Esophagus (tissue), 2 donors: ENCODE results near the gene JMJD6. TPM values are rescaled to one million over a fixed set of nuclear protein-coding genes. Genes with fewer than 3 reads are reported as not detected.
A peak's percentile ranks its signal among the peaks of the same experiment; 100 is the strongest.
"Not testable (repeated sequence)": the region's sequence is repeated elsewhere in the genome, so short reads cannot be mapped to it uniquely, and the experiment has no call there.

ENCODE experiments used
- H3K27ac ChIP-seq, 2 donors: one replicate each; pipeline ENCODE4 v1.5.1; 2013; ENCODE audit warnings: low read depth in 2 of 2, mild to moderate bottlenecking in 2 of 2, inconsistent platforms in 1 of 2, low read length in 1 of 2, moderate library complexity in 1 of 2
- H3K27me3 ChIP-seq, 2 donors: one replicate each; pipeline ENCODE4 v1.6.1; 2013; ENCODE audit warnings: low read length in 2 of 2, control low read depth in 1 of 2, mild to moderate bottlenecking in 1 of 2; ENCODE audit not compliant: insufficient read depth in 2 of 2, control insufficient read depth in 1 of 2
- H3K36me3 ChIP-seq, 2 donors: one replicate each; pipeline ENCODE4 v1.6.1; 2013; ENCODE audit warnings: low read length in 1 of 2; ENCODE audit not compliant: control insufficient read depth in 2 of 2, insufficient read depth in 2 of 2
- H3K4me1 ChIP-seq, 2 donors: one replicate each; pipeline ENCODE4 v1.6.1; 2013; ENCODE audit warnings: low read length in 1 of 2; ENCODE audit not compliant: control insufficient read depth in 2 of 2, insufficient read depth in 2 of 2
- H3K4me3 ChIP-seq, 2 donors: one replicate each; pipeline ENCODE4 v1.5.1; 2013; ENCODE audit warnings: low read length in 2 of 2, mild to moderate bottlenecking in 2 of 2, low read depth in 1 of 2, moderate library complexity in 1 of 2
- H3K9me3 ChIP-seq, 2 donors: one replicate each; pipeline ENCODE4 v1.6.1; 2013; ENCODE audit warnings: mild to moderate bottlenecking in 2 of 2, low read depth in 1 of 2, low read length in 1 of 2, moderate library complexity in 1 of 2; ENCODE audit not compliant: control insufficient read depth in 2 of 2, insufficient read depth in 1 of 2
- WGBS, 2 donors: extraction: QIAGEN DNeasy Blood & Tissue Kit; methylation state at CpG; one replicate each; pipeline ENCODE4 v1.1.7; 2013; 5-methylcytosine and 5-hydroxymethylcytosine counted together
- polyA plus RNA-seq, 2 donors: library from polyadenylated mRNA; stranded (reverse); fragments of 200-250 nt; gene quantifications; one replicate each; pipeline ENCODE4 v1.2.3, GENCODE V29; 2013
- donor health status: healthy with polysubstance abuse.
- donor health status: Bipolar disorder and iron deficiency.

JMJD6 gene
- polyA plus RNA-seq, 2 donors, result 18.3 to 21.9 TPM

DNA sequence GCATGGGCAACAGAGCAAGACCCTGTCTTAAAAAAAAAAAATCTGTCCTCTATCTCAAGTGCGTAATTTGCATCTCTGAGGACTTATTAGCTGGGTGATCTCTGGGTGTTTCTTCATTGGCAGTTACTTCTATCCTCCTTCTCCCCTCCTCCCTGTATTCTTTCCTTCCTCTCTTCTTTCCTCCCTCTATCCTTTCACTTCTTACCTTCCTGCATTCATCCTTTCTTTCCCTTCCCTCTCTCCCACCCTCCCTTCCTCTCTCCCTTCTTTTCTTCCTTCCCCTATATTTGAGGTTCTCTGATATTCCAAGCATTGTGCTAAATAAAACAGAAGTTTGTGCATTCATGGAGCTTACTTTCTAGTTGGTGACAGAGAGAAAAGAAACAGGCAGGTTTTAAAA, 22.3 kb upstream of the JMJD6 start:
- 100% methylated on average over 1 of the region's 1 CpG for WGBS, 2 donors
- Histone ChIP-seq H3K36me3 (peaks cover 4 to 6% of the 10 kb centered on the region in 2 donors), H3K4me1 (no peaks in the 10 kb centered on the region), H3K27ac (no peak overlapping the region), H3K9me3 (no peaks in the 10 kb centered on the region), H3K27me3 (no peaks in the 10 kb centered on the region), H3K4me3 (no peak overlapping the region)

GRCh38 chr17:76747716-76748363, 21.4 kb upstream of the JMJD6 start:
- no peaks in the 10 kb centered on the region for H3K27me3 ChIP-seq
- H3K36me3 ChIP-seq, result peaks cover 6 to 7% of the 10 kb centered on the region in 2 donors
- no peaks in the 10 kb centered on the region for H3K4me1 ChIP-seq
- 67 to 74% methylated on average over 9 of the region's 9 CpGs for WGBS, 2 donors
- H3K9me3 ChIP-seq, result no peaks in the 10 kb centered on the region
- H3K4me3 ChIP-seq, result no peak overlapping the region
- no peak overlapping the region for H3K27ac ChIP-seq

DNA sequence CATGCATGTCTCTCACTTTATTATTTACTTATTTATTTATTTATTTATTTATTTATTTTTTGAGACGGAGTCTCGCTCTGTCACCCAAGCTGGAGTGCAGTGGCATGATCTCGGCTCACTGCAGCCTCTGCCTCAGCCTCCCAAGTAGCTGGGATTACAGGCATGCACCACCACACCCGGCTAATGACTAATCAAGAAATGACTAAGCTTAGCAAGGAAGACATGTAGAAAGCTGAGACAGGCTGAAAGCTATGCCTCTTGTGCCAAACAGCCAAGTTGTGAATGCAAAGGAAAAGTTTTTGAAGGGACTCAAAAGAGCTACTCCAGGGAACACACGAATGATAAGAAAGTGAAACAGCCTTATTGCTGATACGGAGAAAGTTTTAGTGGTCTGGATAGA, 19.4 kb upstream of the JMJD6 start:
- H3K9me3 ChIP-seq, H3K4me3 ChIP-seq, H3K27me3 ChIP-seq, H3K27ac ChIP-seq, H3K4me1 ChIP-seq, H3K36me3 ChIP-seq: not testable (repeated sequence)
- 81 to 91% methylated on average over 6 of the region's 6 CpGs for WGBS, 2 donors

- whole genome bisulfite sequencing, 2 donors, result 91 to 96% methylated on average over 2 of the region's 2 CpGs
- Histone ChIP-seq H3K36me3 (peaks cover 7 to 8% of the 10 kb centered on the region in 2 donors), H3K4me3 (no peak overlapping the region)
Measured at GRCh38 chr17:76744747-76745146, 18.3 kb upstream of the JMJD6 start.

GRCh38 chr17:76742958-76743357, 16.6 kb upstream of the JMJD6 start:
- Histone ChIP-seq H3K9me3 (no peaks in the 10 kb centered on the region), H3K4me1 (no peaks in the 10 kb centered on the region), H3K27ac (no peak overlapping the region), H3K4me3 (no peak overlapping the region), H3K36me3 (peaks cover 7 to 8% of the 10 kb centered on the region in 2 donors), H3K27me3 (no peaks in the 10 kb centered on the region)

More at GRCh38 chr17:76744747-76745146, 18.3 kb upstream of the JMJD6 start:
- Histone ChIP-seq H3K9me3 (no peaks in the 10 kb centered on the region), H3K27ac (no peak overlapping the region), H3K4me1 (no peaks in the 10 kb centered on the region), H3K27me3 (no peaks in the 10 kb centered on the region)

- 63 to 73% methylated on average over 5 of the region's 5 CpGs for WGBS, 2 donors
- H3K36me3 ChIP-seq, result peaks cover 7 to 8% of the 10 kb centered on the region in 2 donors
- H3K4me3 ChIP-seq, result no peak overlapping the region
- H3K9me3 ChIP-seq, result no peaks in the 10 kb centered on the region
- no peak overlapping the region for H3K27ac ChIP-seq
- no peaks in the 10 kb centered on the region for H3K4me1 ChIP-seq
- H3K27me3 ChIP-seq, result no peaks in the 10 kb centered on the region
Measured at GRCh38 chr17:76740329-76741118, 14.1 kb upstream of the JMJD6 start.

GRCh38 chr17:76739568-76740115, 13.2 kb upstream of the JMJD6 start:
- not testable (repeated sequence) for H3K9me3 ChIP-seq, H3K27me3 ChIP-seq, H3K4me3 ChIP-seq, H3K36me3 ChIP-seq, H3K4me1 ChIP-seq
- H3K27ac ChIP-seq, result peak overlapping the region in 1 of 2 donors; percentile 26
- 87 to 90% methylated on average over 17 of the region's 17 CpGs for whole genome bisulfite sequencing, 2 donors

DNA sequence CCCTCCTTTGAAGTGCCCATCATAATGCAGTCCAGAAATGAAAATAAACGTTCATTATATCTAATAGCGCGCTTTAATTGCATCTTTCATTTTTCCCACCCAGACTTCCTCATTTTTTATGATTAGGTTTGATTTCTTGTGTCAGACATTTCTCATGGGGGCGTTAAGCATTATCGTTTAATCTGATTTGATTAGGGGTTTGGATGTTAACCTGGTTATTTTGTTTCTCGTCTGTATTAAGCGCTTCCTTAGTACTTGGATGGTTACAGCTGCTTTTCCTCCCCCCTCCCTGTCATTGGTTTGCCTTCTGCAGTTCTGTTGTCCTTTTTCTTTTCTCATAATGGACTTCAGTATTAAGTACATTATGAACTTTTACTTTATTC, 12.1 kb upstream of the JMJD6 start:
- Histone ChIP-seq H3K27me3 (no peaks in the 10 kb centered on the region), H3K27ac (peak overlapping the region; percentile 99 to 100), H3K9me3 (no peaks in the 10 kb centered on the region), H3K36me3 (peaks cover 3 to 9% of the 10 kb centered on the region in 2 donors), H3K4me3 (peak overlapping the region in 1 of 2 donors; percentile 74), H3K4me1 (peaks cover 0 to 2% of the 10 kb centered on the region in 2 donors)
- 3 to 4% methylated on average over 7 of the region's 7 CpGs for WGBS, 2 donors

DNA sequence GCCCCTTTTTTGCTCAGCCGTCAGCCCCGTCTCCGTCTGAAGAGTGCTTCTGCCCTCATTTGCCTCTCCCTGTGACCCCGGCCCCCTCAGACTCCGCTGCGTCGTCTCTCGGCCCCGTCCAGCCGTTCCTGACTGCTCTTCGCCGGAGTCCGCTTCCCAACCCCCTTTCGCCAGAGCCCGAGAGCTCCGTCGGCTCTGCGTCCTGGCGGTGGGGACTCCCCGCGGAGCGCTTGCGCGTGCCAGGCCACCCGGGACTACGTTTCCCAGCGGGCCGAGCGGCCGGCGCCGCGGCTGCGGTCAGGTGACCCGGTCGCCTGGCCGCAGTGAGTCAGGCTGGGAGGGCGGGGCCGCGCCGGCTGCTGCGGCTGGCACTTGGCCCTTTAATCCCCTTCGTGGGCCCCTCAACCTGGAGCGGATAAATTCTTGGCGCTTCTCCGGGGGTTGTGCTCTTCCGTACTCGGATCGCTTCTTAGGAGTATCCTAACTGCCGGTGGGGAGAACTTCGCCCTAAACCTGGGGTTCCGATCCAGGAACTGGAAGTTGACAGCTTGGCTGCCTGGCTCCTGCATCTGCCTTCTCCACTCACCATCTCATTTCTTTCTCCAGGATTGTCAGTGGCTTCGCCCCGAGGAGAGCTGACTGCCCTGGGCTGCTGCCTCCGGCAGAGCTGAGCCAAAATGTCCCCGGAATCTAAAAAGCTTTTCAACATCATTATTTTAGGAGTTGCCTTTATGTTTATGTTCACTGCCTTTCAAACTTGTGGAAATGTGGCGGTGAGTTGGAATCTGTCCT, 11.5 kb upstream of the JMJD6 start, which contains the start of gene MFSD11:
TSS of gene MFSD11 (plus strand) at position 444 of the 792 bp plus-strand sequence. CDS start at position 678, 234 bp downstream.
- no peaks in the 10 kb centered on the region for H3K27me3 ChIP-seq
- H3K27ac ChIP-seq, result peak within 1 kb of the TSS; percentile 100
- no peaks in the 10 kb centered on the region for H3K9me3 ChIP-seq
- H3K4me3 ChIP-seq, result peak within 1 kb of the TSS; percentile 87 to 100
- H3K36me3 ChIP-seq, result peaks cover 0 to 9% of the 10 kb centered on the region in 2 donors
- H3K4me1 ChIP-seq, result peaks cover 0 to 2% of the 10 kb centered on the region in 2 donors
- 0% methylated on average over 55 to 57 of the region's 57 CpGs for WGBS, 2 donors
